Measurements from ENCODE around the gene TRMO. TPM values are rescaled to one million over a fixed set of nuclear protein-coding genes. Genes with fewer than 3 reads are reported as not detected.

TRMO gene
- total RNA-seq, 1 experiment from 2014 or later = 10.4 TPM

- no peaks in the 10 kb centered on the region for H3K9me3 ChIP-seq (ENCODE audit: control insufficient read depth, insufficient read depth, low read depth, low read length)
- TF ChIP-seq POLR2AphosphoS5 (IDR thresholded peaks at IDR 0.05; ENCODE audit: low read depth, low read length) = no peak
- TF ChIP-seq, protein P1, sequence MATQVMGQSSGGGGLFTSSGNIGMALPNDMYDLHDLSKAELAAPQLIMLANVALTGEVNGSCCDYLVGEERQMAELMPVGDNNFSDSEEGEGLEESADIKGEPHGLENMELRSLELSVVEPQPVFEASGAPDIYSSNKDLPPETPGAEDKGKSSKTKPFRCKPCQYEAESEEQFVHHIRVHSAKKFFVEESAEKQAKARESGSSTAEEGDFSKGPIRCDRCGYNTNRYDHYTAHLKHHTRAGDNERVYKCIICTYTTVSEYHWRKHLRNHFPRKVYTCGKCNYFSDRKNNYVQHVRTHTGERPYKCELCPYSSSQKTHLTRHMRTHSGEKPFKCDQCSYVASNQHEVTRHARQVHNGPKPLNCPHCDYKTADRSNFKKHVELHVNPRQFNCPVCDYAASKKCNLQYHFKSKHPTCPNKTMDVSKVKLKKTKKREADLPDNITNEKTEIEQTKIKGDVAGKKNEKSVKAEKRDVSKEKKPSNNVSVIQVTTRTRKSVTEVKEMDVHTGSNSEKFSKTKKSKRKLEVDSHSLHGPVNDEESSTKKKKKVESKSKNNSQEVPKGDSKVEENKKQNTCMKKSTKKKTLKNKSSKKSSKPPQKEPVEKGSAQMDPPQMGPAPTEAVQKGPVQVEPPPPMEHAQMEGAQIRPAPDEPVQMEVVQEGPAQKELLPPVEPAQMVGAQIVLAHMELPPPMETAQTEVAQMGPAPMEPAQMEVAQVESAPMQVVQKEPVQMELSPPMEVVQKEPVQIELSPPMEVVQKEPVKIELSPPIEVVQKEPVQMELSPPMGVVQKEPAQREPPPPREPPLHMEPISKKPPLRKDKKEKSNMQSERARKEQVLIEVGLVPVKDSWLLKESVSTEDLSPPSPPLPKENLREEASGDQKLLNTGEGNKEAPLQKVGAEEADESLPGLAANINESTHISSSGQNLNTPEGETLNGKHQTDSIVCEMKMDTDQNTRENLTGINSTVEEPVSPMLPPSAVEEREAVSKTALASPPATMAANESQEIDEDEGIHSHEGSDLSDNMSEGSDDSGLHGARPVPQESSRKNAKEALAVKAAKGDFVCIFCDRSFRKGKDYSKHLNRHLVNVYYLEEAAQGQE (IDR thresholded peaks at IDR 0.05; ENCODE audit: insufficient read depth in 1 of 2, low read depth in 2 of 2, low read length in 1 of 2) = no peak
- in situ Hi-C loops (cut with HindIII; ENCODE audit: low pct_unique_long_range_greater_than_20kb, low sequenced_read_pairs) (no loop called here), intact Hi-C loops (cut with micrococcal nuclease; ENCODE audit: unreplicated experiment) (no loop called here)
- no TSS peak for BruUV-seq (replicated peaks)
- ChIA-PET CTCF (no interaction called here), POLR2A (interaction anchor here (0.7 kb wide), 1 partner anchor 51 kb away, joined by 3 read pairs; no protein-coding TSS in a partner anchor)
- H3K4me1 ChIP-seq (ENCODE audit: control insufficient read depth, insufficient read depth, low read length) = no peaks in the 10 kb centered on the region
- no peaks in the 10 kb centered on the region for H3K36me3 ChIP-seq (ENCODE audit: control insufficient read depth, insufficient read depth, low read length)
- H3K27ac ChIP-seq (ENCODE audit: low read length) = no peak overlapping the region
- no peak overlapping the region for H3K4me3 ChIP-seq (ENCODE audit: low read depth in 2 of 2, low read length in 2 of 2)
- DNase-seq (ENCODE audit: low read depth, low spot score) (no peak), ATAC-seq (no peak)
- no peaks in the 10 kb centered on the region for H3K27me3 ChIP-seq (ENCODE audit: control insufficient read depth, insufficient read depth, low read length)
Measured at GRCh38 chr9:97868859-97869258, 53.4 kb downstream of the TRMO start.

DNA sequence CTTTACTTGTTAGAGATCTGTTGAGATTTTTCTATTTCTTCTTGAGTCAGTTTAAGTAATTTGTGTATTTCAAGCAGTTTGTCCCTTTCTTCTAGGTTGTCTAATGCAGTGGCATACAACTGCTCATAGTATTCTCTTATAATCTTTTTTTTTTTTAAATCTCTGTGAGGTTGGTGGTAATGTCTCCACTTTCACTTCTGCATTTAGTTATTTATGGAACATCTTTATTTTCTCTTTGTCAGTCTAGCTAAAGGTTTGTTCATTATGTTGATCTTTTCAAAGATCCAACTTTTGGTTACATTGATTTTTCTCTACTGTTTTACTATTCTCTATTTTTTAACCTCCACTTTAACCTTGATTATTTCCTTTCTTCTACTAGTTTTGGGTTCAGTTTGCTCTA is 55.5 kb downstream of the TRMO start:
- intact Hi-C loops (cut with micrococcal nuclease; ENCODE audit: unreplicated experiment) = no loop called here
- Histone ChIP-seq H3K4me1 (ENCODE audit: control insufficient read depth, insufficient read depth, low read length) (no peaks in the 10 kb centered on the region), H3K9me3 (ENCODE audit: control insufficient read depth, insufficient read depth, low read depth, low read length) (no peaks in the 10 kb centered on the region), H3K27ac (ENCODE audit: low read length) (no peak overlapping the region), H3K27me3 (ENCODE audit: control insufficient read depth, insufficient read depth, low read length) (no peaks in the 10 kb centered on the region), H3K4me3 (ENCODE audit: low read depth in 2 of 2, low read length in 2 of 2) (no peak overlapping the region), H3K36me3 (ENCODE audit: control insufficient read depth, insufficient read depth, low read length) (no peaks in the 10 kb centered on the region)
- ChIA-PET POLR2A (no interaction called here), CTCF (no interaction called here)
- BruUV-seq (replicated peaks) = no TSS peak
- in situ Hi-C loops (cut with HindIII; ENCODE audit: low pct_unique_long_range_greater_than_20kb, low sequenced_read_pairs) = no loop called here
- TF ChIP-seq, protein P2, sequence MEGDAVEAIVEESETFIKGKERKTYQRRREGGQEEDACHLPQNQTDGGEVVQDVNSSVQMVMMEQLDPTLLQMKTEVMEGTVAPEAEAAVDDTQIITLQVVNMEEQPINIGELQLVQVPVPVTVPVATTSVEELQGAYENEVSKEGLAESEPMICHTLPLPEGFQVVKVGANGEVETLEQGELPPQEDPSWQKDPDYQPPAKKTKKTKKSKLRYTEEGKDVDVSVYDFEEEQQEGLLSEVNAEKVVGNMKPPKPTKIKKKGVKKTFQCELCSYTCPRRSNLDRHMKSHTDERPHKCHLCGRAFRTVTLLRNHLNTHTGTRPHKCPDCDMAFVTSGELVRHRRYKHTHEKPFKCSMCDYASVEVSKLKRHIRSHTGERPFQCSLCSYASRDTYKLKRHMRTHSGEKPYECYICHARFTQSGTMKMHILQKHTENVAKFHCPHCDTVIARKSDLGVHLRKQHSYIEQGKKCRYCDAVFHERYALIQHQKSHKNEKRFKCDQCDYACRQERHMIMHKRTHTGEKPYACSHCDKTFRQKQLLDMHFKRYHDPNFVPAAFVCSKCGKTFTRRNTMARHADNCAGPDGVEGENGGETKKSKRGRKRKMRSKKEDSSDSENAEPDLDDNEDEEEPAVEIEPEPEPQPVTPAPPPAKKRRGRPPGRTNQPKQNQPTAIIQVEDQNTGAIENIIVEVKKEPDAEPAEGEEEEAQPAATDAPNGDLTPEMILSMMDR (IDR thresholded peaks at IDR 0.05) = no peak
- TF ChIP-seq POLR2AphosphoS5 (IDR thresholded peaks at IDR 0.05; ENCODE audit: low read depth, low read length) (no peak), SIN3A (IDR thresholded peaks at IDR 0.05; ENCODE audit: borderline replicate concordance, insufficient read depth, low read depth, low read length) (no peak), TCF7L2 (IDR thresholded peaks at IDR 0.05; ENCODE audit: low read depth, low read length) (no peak)
- TF ChIP-seq, protein P1 (IDR thresholded peaks at IDR 0.05; ENCODE audit: insufficient read depth in 1 of 2, low read depth in 2 of 2, low read length in 1 of 2) = no peak
- DNase-seq (ENCODE audit: low read depth, low spot score) = no peak
- ATAC-seq = no peak

All from Panc1 (cell line).